ENCODE data around the gene INPP5E.
A peak's percentile ranks its signal among the peaks of the same experiment; 100 is the strongest.

INPP5E gene

DNA sequence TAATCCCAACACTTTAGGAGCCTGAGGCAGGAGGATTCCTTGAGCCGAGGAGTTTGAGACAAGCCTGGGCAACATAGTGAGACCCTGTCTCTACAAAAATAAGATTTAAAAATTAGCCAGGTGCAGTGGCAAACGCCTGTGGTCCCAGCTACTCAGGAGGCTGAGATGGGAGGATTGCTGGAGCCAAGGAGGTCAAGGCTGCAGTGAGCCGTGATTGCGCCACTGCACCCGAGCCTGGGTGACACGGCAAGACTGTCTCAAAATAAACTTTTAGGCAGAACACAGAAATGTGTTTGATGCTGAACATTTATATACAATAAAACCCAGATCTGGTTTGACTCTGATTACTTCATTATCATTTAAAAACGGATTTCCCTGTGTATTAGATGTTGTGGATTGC lies 34.2 kb downstream of the INPP5E start:
- no peak for DNase-seq (ENCODE audit: low read depth in 2 of 2)

DNA sequence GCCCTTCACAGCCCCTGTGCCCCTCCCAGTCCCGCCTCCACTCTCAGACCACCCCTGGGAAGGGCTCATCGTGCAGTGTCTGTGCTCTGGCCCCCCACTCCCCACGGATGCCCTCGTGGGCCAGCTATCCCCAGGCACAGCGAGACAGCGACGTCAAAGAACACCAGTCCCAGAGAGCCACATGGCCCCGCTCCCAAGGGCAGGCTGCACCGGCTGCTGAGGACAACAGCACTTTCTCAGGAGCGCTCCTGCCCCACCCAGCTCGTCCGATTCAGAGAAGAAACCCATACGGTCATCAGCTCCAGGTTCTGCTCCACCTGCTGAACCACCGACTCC lies 34.9 kb downstream of the INPP5E start:
- no peak for DNase-seq (ENCODE audit: low read depth in 2 of 2)

DNA sequence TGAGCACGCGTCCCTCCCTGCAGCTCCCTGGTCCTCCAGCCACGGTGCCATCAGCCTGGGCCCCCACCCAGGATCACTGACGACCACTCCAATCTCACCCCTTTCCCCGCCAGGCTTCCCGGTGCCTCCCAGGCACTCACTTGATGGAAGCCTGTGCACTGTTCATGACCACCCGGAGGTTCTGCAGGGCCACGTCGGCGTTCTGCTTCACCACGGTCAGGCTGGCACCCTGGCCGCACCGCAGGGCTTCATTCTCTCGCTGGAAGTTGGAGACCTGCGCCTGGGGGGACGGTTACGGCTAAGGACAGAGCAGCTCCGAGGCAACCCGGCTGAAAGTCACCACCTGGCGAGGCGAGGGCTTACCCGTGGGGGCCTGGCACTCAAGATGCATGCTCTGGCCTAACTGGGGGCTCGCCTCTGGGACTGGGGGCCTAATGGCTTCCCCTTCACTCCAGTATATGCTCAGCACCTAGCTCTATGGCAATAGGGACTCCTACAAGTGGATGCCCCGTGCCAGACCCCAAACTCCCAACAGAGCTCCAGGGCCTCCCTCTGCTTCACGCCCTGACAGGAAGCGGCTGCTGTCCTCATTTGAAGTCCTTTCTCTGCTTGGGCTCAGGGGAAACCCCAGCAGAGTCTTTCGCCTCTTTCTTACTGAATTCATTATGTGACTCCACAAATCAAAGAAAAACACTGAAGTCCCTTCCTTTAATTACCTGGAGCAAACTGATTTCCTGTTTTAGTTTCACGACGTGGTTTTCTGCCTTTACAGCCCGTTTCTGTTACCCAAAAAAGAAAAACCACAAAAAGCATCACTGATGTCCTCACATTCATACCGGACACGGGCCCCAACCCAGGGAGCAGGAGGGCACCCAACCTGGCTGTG lies 35.5 kb downstream of the INPP5E start:
- peak in 1 of 2 donors; percentile 22 for DNase-seq (ENCODE audit: low read depth in 2 of 2)

DNA sequence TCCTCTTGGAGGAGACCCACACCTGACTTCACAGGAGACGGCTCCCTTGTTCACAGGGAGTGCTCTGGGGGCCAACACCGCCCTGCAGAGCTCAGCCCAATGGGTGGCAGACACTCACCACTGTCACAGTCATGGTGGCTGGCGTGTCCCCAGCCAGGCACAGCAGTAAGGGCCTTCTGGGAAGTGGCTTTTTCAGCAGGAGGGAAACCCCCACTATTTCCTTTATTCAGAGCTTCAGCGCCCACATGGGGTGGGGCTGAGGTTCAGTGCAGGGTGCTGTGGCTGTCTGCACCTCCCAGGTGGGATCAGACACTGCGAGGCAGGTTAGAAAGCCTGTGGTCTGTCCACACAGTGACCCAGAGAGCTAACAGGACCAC lies 36.1 kb downstream of the INPP5E start:
- peak; percentile 73 to 76 for DNase-seq (ENCODE audit: low read depth in 2 of 2)

DNA sequence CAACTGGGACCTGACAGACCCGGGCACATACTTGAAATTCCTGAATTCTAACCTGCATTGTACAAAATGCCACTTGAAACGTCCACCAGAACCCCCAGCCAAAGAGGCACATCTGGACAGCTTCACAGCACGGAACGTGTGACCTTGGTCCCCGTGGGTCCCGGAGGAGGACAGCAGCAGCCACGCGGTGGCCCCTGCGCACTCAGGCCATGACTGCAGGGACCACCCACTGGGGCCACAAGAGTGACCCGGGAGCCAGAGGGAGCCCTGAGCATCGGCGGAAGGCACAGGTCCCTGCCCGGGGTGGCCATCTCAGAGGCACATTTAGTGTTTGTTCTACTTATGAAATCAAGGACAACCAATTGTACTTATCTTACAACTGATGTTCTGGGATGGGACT lies 37.6 kb downstream of the INPP5E start:
- no peak for DNase-seq (ENCODE audit: low read depth in 2 of 2)

DNA sequence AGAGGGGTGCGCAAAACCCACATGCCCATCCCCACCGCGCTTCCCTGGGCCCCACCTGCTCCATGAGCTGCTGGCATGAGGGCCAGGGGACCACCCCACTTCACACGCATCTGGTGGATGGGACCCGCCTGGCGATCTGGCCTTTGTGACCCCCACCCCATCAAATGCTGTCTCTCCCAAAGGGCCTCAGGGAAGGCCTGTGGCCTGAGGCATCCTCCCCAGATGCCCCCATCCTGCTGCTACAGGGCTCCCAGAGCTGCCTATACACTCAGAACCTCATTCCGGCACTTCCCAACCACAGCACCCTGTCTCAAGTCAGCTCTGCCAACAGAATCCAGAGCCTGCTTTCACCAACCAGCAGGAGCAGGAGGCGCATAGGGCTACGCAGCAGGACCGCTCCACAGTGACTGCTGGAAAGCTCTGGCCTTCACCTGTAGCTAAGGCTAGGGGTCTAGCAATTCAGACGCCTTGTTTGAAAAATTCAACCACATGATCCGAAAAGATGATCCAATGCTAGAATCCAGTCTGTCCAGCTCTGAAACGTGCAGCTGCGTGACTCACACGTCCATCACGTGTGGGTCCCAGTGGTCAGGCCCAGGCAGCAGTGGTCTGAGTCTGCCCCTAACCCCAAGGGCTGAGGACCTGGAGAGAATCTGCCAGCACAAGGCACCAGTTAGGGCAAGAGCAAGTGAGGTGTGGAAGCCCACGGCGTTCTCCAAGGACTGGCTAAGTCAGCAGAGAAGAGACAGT lies 38.3 kb downstream of the INPP5E start:
- no peak for DNase-seq (ENCODE audit: low read depth in 2 of 2)

DNA sequence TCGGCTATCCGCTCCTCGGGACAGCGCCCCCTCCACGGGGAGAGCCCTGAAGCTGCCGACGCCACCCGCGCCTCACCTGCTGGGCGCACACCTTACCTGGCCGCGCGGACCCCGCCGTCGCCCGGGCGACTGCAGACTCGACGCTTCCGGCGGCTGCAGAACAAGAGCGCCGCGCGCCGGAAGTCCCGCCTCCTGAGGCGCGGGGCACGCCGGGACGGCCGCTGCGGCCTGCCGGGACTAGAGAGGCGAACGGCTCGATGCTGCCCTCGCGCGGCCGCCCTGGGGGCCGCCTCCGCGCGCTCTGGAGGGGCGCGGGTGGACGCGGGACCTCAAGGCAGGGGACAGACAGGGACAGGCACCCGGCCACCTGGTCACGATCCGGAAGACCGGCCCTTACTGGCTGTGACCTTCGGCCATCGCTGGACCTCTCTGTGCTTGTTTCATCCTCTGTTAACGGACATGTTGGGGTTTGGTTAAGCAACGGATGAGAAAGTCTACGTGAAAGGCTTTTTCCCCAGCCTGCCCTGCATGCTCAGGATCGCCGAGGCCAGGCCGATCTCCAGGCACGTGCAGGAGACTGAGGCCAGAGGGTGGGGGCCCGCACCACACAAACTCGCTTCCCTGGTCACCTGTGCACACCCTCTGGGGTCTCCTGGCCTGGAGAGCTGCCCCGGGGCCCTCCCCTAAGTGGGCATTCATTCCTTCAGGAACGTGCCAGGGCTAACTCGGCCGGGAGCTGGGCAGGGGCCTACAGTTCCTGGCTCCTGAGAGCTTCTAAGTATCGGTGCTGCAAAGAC lies 39.4 kb downstream of the INPP5E start, which contains the start of gene SNAPC4:
Gene SNAPC4 (minus strand): TSS at position 133 of the 797 bp plus-strand sequence. CDS start 1,742 bp downstream, outside the sequence.
- DNase-seq (ENCODE audit: low read depth in 2 of 2) = peak; percentile 64 to 82

DNA sequence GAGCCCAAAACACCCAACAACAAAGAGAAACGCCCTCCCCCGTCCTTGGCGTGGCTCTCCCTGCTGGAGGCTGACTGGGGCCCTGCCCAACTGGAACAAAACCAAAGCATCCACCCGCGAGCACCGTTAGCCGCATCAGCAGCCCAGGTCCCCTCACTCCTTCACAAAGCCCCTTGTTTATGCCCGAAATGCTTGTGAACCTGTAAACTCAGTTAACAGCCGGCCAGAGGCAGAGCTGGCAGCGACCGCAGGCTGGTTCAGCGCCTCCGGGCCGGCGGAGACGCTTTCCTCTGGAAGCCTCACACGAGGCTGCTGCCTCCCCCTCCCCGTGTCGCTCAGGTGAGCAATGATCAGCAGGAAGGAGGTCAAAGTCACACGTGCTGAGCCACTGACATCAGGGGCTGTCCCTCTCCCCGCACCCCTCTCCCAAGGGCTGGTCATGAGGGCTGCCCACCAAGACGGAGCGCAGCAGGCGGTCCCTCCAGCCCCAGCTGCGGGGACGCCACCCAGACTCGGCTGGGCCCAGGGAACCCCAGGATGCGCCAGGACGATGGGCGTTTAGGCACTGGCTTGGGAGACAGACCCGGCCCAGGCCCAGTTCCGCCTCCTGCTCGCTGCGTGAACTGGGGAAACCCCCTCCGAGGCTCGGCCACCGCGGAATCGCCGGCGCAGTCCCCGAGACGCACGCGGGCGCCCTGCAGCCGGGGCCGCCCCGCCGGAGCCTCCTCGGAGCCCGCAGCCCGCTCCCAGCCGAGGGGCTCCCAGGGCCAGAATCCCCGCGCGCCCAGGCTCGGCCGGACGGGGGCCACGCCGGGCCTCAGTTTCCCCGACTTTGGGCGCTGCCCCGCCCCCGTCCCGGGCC lies 40.2 kb downstream of the INPP5E start:
- peak in 1 of 2 donors; percentile 46 for DNase-seq (ENCODE audit: low read depth in 2 of 2)

DNA sequence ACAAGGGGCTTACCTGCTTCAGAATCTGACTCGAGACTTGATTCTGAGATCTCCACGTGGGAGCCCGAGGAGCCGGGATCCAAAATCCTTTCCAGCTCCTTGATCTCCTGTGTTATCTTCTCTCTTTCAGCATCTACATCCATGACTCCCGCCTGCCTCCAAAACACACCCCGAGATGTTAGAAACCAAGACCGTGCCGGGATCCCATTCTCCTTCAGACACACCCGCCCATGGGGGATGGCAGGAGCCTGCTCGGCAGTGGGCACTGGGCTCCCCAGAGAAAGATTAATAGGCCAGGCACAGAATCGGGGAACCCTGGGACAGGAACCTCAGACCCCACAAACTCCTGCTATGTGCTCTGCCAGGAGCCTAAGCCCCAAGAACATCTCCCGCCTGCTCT lies 41.4 kb downstream of the INPP5E start:
- DNase-seq (ENCODE audit: low read depth in 2 of 2) = no peak

DNA sequence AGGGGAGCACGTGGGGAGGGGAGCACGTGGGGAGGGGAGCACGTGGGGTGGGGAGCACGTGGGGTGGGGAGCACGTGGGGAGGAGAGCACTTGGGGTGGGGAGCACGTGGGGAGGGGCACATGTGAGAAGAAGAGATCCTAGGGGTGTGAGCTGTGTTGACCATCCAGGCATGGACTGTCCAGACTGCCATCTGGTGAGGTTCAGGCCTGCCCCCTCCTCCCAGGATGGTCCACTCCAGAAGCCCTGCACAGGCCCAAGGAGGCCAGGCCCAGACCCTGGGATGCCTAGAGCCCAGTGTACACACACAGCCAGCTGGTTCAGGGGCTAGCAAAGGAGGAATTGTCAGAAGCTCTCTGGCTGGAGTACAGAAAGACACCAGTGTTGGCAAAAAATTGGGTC lies 42.0 kb downstream of the INPP5E start:
- no peak for DNase-seq (ENCODE audit: low read depth in 2 of 2)

DNA sequence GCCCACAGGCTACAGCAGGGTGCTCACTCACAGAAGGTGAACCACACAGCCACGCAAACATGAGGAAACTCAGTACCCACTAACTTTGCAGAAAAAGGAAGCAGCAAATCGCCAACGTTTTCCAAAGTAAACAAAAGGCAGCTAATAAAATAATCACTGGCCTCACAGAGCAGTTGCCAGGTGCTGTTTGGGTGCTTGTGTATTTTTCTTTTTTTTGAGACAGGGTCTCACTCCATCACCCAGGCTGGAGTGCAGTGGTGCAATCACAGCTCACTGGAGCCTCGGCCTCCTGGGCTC lies 43.5 kb downstream of the INPP5E start:
- DNase-seq (ENCODE audit: low read depth in 2 of 2) = no peak

DNA sequence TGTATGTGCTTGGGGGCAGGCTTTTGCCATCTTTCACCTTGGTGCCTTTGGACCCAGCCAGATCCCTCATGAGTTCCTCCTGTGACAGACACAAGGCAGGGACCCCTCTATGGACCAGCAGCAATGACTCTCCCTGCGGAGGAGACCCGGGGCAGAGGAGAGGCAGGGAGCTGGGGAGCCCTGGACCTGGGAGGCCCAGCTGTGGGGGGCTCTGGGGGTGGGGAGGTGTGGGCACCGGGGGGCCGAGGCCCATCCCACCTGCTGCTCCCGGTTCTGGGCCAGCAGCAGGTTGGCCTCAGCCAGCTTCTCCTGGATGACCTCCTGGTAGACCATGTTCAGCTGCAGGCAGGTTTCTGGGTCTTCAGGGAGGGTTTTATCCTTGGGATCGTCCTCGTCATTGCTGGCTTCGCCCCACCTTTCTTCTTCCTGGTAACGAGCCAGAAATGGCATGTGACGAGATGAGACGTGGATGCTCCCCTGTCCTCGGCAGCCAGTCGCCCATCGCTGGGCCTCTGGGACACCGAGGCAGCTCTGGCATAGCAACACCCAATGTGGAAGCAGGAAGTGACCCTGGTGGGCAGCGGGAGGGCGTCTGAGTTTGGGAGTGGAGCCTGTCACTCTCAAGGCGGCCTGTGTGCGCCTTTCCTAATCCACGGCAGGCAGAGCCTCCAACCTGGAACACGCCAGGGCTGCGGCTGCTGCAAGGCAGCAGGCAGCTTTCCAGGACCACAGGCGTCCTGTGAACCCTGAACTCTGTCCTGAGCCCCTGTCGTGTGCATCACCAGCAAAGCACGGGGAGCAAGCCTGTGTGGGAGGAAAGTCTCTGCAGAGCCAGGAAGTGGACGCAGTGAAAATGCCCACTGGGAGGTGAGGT lies 44.1 kb downstream of the INPP5E start:
- no peak for DNase-seq (ENCODE audit: low read depth in 2 of 2)

DNA sequence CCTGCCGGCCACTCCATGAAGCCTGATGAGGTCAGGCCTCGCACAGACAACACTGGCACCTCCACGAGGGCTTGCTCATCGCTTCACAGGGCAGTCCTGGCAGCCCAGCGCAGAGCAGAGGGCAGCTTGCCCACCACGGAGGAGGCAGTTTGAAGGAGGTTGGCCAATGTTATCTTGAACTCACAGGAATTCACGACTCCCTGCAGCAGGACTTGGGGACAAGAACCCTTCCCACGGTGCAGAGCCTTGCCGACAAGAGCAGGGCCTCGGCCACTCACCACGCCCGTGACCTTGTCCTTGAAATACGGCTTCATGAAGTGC lies 44.7 kb downstream of the INPP5E start:
- DNase-seq (ENCODE audit: low read depth in 2 of 2) = no peak

DNA sequence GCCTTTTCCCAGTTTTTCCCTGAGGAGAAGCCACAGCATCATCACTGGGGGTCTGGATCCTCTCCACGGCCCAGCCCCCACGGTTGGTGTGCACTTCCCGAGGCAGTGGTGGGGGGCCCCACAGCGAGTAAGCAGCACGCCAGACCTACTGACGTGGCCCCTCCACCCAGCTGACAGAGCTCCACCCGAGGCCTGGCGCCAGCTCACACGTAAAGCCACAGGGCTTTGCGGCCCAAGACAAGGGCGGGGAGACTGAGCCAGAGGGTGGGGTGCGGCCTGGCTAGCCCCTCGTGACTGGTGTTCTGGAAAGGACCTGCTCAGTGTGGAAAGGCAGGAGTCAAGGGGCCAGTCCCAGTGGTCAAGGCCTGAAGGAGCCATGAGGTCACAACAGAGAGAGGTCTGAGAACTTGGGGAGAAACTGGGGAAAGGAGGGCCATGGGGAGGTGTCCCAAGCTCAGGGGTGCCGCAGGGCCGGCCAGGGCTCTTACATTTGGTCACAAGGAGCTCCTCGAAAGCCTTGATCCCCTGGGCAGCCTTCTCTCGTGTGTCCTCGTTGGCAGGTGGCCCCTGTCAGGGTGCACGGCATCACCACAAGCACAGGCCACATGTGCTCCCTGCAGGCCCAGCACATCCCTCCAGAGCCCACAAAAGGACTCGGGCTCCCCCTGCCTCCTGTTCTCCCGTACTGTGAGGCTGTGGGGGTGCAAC lies 45.2 kb downstream of the INPP5E start:
- DNase-seq (ENCODE audit: low read depth in 2 of 2) = no peak

DNA sequence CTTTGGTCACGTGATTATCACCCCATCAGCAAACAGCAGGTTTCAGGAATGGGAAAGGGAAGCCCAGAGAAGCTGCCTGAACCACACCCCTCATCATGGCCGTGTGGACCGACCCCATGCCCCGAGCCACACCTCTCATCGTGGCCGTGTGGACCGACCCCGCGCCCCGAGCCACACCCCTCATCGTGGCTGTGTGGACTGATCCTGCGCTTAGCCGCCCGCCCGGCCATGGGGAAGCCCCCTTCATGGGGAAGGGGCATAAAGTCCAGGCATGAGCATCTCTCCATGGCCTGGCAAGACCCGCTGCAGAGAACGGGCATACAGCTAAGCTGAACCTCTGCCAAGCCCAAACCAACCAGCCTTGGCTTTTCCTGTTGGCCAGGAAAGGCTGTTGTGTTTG lies 46.1 kb downstream of the INPP5E start:
- DNase-seq (ENCODE audit: low read depth in 2 of 2) = no peak

DNA sequence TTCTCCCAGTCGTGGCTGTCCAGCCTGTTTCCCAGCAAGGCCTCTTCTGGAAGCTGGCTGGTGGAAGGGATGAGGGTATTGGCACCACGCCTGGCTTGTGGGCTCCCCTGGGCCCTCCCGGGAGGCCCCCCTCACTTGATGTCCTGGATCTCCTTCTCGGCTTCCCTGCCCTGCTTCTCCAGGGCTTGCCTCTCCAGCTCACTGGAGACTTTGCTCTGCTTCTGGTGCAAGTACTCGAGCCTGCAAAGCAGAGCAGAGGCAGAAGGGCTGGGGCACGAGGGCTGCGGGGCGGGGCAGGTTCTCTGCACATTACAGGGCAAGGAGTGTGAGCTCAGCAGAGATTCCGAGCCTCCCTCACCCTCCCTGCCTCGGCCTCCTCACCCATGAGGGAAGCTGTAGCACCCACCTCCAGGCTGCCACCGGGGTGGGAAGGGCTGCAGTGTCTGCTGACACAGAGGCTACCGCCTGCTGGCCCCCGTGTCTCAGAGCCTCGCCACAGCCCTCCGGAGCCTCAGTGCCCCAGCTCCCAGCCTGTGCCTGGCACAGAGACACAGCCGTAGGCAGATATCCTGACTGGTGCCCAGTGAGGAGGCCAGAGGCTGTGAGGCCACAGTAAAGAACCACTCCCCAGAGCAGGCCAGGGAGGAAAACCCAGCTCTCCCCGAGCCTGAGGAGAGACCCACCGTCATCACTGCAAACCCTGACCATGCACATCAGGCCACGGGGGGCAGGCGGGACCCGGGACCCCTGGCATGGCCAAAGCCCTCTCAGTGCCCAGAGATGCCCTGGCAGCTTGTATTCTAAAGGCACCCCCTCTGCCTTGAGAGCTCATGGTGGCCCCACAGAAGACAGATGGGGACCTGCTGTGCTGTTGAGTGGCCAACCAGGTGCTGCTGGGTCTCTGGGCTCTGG lies 46.9 kb downstream of the INPP5E start:
- no peak for DNase-seq (ENCODE audit: low read depth in 2 of 2)

DNA sequence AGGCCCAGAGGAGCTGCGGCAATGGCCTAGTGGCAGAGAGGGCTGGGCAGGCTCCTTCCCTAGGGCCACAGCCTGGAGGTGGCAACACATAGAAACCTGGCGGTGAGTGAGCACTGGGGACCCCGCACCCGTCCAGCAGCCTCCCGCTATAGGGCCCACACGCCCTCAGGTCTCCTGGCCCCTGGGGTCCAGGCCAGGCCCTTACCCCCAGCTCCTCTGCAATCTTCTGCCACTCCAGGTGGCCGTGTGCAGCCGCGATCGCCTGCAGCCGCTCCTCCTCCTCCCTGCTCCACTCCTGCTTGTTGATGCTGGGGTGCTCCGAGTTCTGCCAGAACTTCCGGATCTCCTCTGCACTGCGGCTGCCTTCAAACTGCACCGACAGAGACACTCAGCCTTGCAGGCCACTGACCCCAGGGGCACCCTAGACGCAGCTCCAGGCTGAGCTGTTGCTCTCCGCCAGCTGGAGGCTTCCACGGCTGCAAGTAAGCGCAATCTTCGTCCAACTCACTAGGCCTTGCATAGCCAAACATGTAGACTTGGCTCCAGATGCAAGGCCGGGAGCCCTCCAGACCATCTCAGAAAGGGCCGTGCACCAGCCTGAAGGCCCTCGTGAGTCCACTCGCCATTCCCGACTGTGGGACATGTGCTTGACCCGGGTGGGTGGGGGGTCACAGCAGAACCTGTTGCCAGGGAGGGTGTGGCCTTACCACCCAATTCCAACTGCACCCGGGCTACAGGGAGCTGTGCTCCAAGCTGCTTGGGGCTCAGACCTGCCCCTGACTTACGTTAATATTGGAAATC lies 47.7 kb downstream of the INPP5E start:
- no peak for DNase-seq (ENCODE audit: low read depth in 2 of 2)

DNA sequence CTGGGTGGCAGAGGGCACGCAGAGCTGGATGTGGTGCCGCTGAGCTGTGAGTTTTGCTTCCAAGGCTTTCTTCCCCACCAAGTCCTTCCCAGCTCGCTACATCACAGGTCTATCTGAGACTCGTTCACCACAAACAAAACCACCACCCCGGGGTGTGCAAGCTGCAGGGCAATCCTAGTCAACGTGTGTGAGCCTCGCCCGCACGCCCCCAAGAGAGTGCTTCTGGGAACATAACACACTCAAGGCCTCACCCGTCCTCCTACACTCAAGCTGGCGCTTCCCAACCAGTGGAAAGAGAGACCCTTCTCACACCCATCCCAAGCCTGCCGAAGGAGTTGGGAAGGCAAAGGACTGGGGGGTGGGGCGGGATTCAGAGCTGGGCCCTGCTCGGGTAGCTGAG lies 50.2 kb downstream of the INPP5E start:
- DNase-seq (ENCODE audit: low read depth in 2 of 2) = no peak
